Keratinocyte (primary cell): ENCODE data around the gene SEPHS2. TPM values are rescaled to one million over a fixed set of nuclear protein-coding genes. Genes with fewer than 3 reads are reported as not detected.

Source experiments
- DNase-seq: peaks from one replicate; pipeline ENCODE4 v3.0.0-alpha.2; 2011; ENCODE audit warnings: low read depth, missing footprints, low spot score
- FAIRE-seq: peaks from 2 replicates; lab custom pipeline; 2011; peaks lifted over from hg19 to GRCh38; lab: Jason Lieb, UNC
- H2AFZ ChIP-seq: 2 replicates; pipeline ENCODE4 v1.6.0; 2012; ENCODE audit warnings: low read length, control low read depth, inconsistent platforms; ENCODE audit not compliant: control insufficient read depth
- H3K27ac ChIP-seq: 2 replicates; pipeline ENCODE4 v1.5.1; 2011; ENCODE audit warnings: low read length; ENCODE audit not compliant: control insufficient read depth, insufficient read depth
- H3K27me3 ChIP-seq: 3 replicates; pipeline ENCODE4 v1.6.0; 2011; ENCODE audit warnings: low read length; ENCODE audit not compliant: control insufficient read depth, insufficient read depth; ENCODE audit errors: extremely low read depth
- H3K36me3 ChIP-seq, 2 experiments: 2 replicates in 1 of 2; 3 replicates in 1 of 2; pipeline ENCODE4 v1.5.1; 2011; ENCODE audit warnings: low read length in 2 of 2, mild to moderate bottlenecking in 1 of 2; ENCODE audit not compliant: control insufficient read depth in 2 of 2, insufficient read depth in 2 of 2; ENCODE audit errors: extremely low read depth in 1 of 2
- H3K4me1 ChIP-seq: 3 replicates; pipeline ENCODE4 v1.5.1; 2011; ENCODE audit warnings: low read length; ENCODE audit not compliant: control insufficient read depth, insufficient read depth; ENCODE audit errors: extremely low read depth
- H3K4me2 ChIP-seq: 3 replicates; pipeline ENCODE4 v1.6.0; 2011; ENCODE audit warnings: low read depth, low read length; ENCODE audit not compliant: control insufficient read depth, insufficient read depth; ENCODE audit errors: extremely low read depth
- H3K4me3 ChIP-seq, 3 experiments: fragments of 200-600 bp in 1 of 3; sonication (generic) in 1 of 3; 2 replicates in 2 of 3; 3 replicates in 1 of 3; pipeline ENCODE4 v1.5.1; 2011 to 2016; ENCODE audit warnings: low read length in 3 of 3, mild to moderate bottlenecking in 3 of 3, control low read depth in 2 of 3, inconsistent platforms in 1 of 3, low read depth in 1 of 3, mixed read lengths in 1 of 3, mixed run types in 1 of 3, moderate library complexity in 1 of 3; ENCODE audit not compliant: control insufficient read depth in 2 of 3, insufficient read depth in 2 of 3; ENCODE audit errors: extremely low read depth in 1 of 3
- H3K79me2 ChIP-seq: 2 replicates; pipeline ENCODE4 v1.6.0; 2012; ENCODE audit warnings: low read length; ENCODE audit not compliant: control insufficient read depth, insufficient read depth
- H3K9ac ChIP-seq: 3 replicates; pipeline ENCODE4 v1.6.0; 2011; ENCODE audit warnings: low read length; ENCODE audit not compliant: control insufficient read depth, insufficient read depth; ENCODE audit errors: extremely low read depth
- H3K9me1 ChIP-seq: 3 replicates; pipeline ENCODE4 v1.6.0; 2011; ENCODE audit warnings: low read length; ENCODE audit not compliant: control insufficient read depth, insufficient read depth; ENCODE audit errors: extremely low read depth
- H3K9me3 ChIP-seq: 2 replicates; pipeline ENCODE4 v1.5.1; 2012; ENCODE audit warnings: low read depth, low read length; ENCODE audit not compliant: control insufficient read depth
- H4K20me1 ChIP-seq: 3 replicates; pipeline ENCODE4 v1.6.0; 2011; ENCODE audit warnings: low read length; ENCODE audit not compliant: control insufficient read depth, insufficient read depth; ENCODE audit errors: extremely low read depth
- EZH2 ChIP-seq: IDR thresholded peaks from one replicate; pipeline ENCODE4 v1.6.1; 2012; ENCODE audit warnings: inconsistent platforms, mild to moderate bottlenecking, low read length, moderate library complexity
- dilution Hi-C: fragments of 300-500 bp; cut with MboI; formaldehyde crosslinking; loops from one replicate; pipeline ENCODE4 v1.7.0; 2020; ENCODE audit warnings: low sequenced_read_pairs; ENCODE audit not compliant: extremely low pct_ligation_motif_present
- polyA plus RNA-seq, 5 experiments: library from polyadenylated mRNA; depleted of rRNA in 3 of 5; stranded (reverse) in 3 of 5; stranded (forward) in 1 of 5; unstranded in 1 of 5; fragments of >200 nt; gene quantifications; 1 replicate in 1 of 5; 2 replicates in 3 of 5; 3 replicates in 1 of 5; pipeline versions ENCODE4 v1.2.1 to v1.2.3, GENCODE V29; 2011 to 2012; ENCODE audit warnings: missing spikeins in 2 of 5, low read depth in 1 of 5, low replicate concordance in 1 of 5
- TF ChIP-seq, protein P1 (sequence below), 3 experiments: IDR thresholded peaks in 1 of 3; conservative IDR thresholded peaks in 1 of 3; optimal IDR thresholded peaks in 1 of 3; 2 replicates in 2 of 3; 3 replicates in 1 of 3; pipeline versions ENCODE3 to v1.5.1; 2011; ENCODE audit warnings: low read length in 3 of 3, mild to moderate bottlenecking in 3 of 3, moderate library complexity in 2 of 3, control low read depth in 1 of 3, inconsistent platforms in 1 of 3; ENCODE audit not compliant: insufficient read depth in 2 of 3; ENCODE audit errors: extremely low read depth in 1 of 3

Gene SEPHS2
- polyA plus RNA-seq, 1 donor (not counting 4 experiments of a cell fraction or from before 2014, with no cell fraction given) = 36.5 TPM

DNA sequence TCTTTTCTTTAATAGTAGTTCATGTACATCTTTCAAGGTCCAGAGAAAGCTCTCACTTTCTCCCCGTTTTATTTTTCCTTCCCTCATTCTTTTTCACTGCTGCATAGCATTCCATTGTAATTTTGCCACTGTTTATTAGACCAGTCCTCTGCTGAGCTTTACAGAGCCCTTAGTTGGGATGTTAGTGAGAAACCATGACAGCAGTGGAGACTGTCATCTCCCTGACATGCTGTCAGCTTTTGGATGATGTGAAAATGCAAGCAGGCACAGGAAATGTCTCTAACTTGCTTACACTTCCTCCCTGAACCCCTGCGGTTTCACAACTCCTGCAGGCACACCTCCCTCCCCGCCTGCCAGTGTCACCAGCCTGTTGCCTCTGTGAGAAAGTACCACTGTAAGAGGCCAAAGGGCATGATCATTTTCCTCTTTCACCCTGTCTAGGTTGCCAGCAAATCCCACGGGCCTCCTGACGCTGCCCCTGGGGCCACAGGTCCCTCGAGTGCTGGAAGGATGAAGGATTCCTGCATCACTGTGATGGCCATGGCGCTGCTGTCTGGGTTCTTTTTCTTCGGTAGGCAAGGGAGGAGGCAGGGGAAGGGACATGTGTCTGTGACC lies 26.8 kb upstream of the SEPHS2 start, which contains the start of gene ITGAL:
Gene ITGAL, plus strand, starts transcription at position 415 of the 615 bp plus-strand sequence. Its CDS starts 96 bp downstream, at position 511.
- Histone ChIP-seq H2AFZ (no peak within 1 kb of the TSS), H3K4me1 (peaks cover 2% of the 10 kb centered on the region), H3K27ac (no peak within 1 kb of the TSS), H3K9ac (no peak within 1 kb of the TSS), H3K9me1 (no peaks in the 10 kb centered on the region), H4K20me1 (no peaks in the 10 kb centered on the region), H3K9me3 (no peaks in the 10 kb centered on the region), H3K36me3 (no peaks in the 10 kb centered on the region), H3K79me2 (no peaks in the 10 kb centered on the region), H3K27me3 (peaks cover 14% of the 10 kb centered on the region), H3K4me2 (no peak within 1 kb of the TSS), H3K4me3 (no peak within 1 kb of the TSS)
- TF ChIP-seq, protein P1, sequence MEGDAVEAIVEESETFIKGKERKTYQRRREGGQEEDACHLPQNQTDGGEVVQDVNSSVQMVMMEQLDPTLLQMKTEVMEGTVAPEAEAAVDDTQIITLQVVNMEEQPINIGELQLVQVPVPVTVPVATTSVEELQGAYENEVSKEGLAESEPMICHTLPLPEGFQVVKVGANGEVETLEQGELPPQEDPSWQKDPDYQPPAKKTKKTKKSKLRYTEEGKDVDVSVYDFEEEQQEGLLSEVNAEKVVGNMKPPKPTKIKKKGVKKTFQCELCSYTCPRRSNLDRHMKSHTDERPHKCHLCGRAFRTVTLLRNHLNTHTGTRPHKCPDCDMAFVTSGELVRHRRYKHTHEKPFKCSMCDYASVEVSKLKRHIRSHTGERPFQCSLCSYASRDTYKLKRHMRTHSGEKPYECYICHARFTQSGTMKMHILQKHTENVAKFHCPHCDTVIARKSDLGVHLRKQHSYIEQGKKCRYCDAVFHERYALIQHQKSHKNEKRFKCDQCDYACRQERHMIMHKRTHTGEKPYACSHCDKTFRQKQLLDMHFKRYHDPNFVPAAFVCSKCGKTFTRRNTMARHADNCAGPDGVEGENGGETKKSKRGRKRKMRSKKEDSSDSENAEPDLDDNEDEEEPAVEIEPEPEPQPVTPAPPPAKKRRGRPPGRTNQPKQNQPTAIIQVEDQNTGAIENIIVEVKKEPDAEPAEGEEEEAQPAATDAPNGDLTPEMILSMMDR (optimal IDR thresholded peaks at IDR 0.05 in 1 of 3, IDR thresholded peaks at IDR 0.05 in 1 of 3, conservative IDR thresholded peaks at IDR 0.05 in 1 of 3; ENCODE audit: extremely low read depth in 1 of 3, insufficient read depth in 2 of 3, low read length in 3 of 3) = no peak
- no peak for TF ChIP-seq EZH2
- dilution Hi-C loops = no loop called here
- DNase-seq = no peak
- FAIRE-seq = no peak

DNA sequence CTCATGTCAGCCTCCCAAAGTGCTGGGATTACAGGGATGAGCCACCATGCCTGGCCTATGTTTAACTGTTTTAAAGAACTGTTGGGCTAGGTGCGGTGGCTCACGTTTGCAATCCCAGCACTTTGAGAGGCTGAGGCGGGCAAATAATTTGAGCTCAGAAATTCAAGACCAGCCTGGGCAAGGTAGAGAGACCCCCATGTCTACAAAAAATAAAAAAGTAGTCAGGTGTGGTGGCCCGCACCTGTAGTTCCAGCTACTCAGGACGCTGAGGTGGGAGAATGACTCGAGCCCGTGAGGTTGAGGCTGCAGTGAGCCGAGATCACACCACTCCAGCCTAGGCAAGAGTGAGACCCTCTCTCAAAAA lies 24.9 kb upstream of the SEPHS2 start:
- Histone ChIP-seq H2AFZ (no peak overlapping the region), H3K9ac (no peak overlapping the region), H3K27me3 (peaks cover 14% of the 10 kb centered on the region), H3K36me3 (no peaks in the 10 kb centered on the region), H3K4me2 (no peak overlapping the region), H3K4me3 (no peak overlapping the region), H4K20me1 (no peaks in the 10 kb centered on the region), H3K79me2 (no peaks in the 10 kb centered on the region), H3K9me3 (no peaks in the 10 kb centered on the region), H3K4me1 (peaks cover 2% of the 10 kb centered on the region), H3K9me1 (no peaks in the 10 kb centered on the region), H3K27ac (no peak overlapping the region)
- no peak for FAIRE-seq
- no peak for DNase-seq
- TF ChIP-seq, protein P1 (optimal IDR thresholded peaks at IDR 0.05 in 1 of 3, IDR thresholded peaks at IDR 0.05 in 1 of 3, conservative IDR thresholded peaks at IDR 0.05 in 1 of 3; ENCODE audit: extremely low read depth in 1 of 3, insufficient read depth in 2 of 3, low read length in 3 of 3) = no peak
- TF ChIP-seq EZH2 = no peak
- dilution Hi-C loops = no loop called here
